Stimulated activated CD8-positive, alpha-beta memory T cell treated with anti-CD3 and anti-CD28 coated beads, Interleukin-12 subunit alpha, Interleukin-12 subunit beta, amount 100 ng/mL, for 4 hours (primary cell): Measurements from ENCODE around the gene KCNJ11.
"Not testable (repeated sequence)": the region's sequence is repeated elsewhere in the genome, so short reads cannot be mapped to it uniquely, and the experiment has no call there.

ENCODE experiments used
- DNase-seq: peaks from one replicate; pipeline ENCODE4 v3.0.0-alpha.2; 2020; ENCODE audit warnings: low read depth

KCNJ11 gene

GRCh38 chr11:17388609-17389210, at the start of gene KCNJ11:
TSS of gene KCNJ11 (minus strand) at chr11:17388659. CDS start at chr11:17388091, 568 bp downstream.
- DNase-seq: no peak

GRCh38 chr11:17437366-17437765, 48.9 kb upstream of the KCNJ11 start:
- no peak for DNase-seq

- DNase-seq: no peak
These were observed 45.6 kb upstream of the KCNJ11 start for GRCh38 chr11:17434108-17434507.

- no peak for DNase-seq
These were observed 43.5 kb upstream of the KCNJ11 start for GRCh38 chr11:17432002-17432401.

GRCh38 chr11:17431139-17431538, 42.7 kb upstream of the KCNJ11 start:
- DNase-seq: no peak

- no peak for DNase-seq
These were observed 42.2 kb upstream of the KCNJ11 start for GRCh38 chr11:17430616-17431015.

- no peak for DNase-seq
These were observed 40.5 kb upstream of the KCNJ11 start for GRCh38 chr11:17428925-17429324.

- DNase-seq: no peak
These were observed 39.8 kb upstream of the KCNJ11 start for GRCh38 chr11:17428261-17428660.

- DNase-seq: not testable (repeated sequence)
These were observed 37.8 kb upstream of the KCNJ11 start for GRCh38 chr11:17426233-17426632.

- DNase-seq: no peak
These were observed 35.3 kb upstream of the KCNJ11 start for GRCh38 chr11:17423533-17424310.

- DNase-seq: no peak
These were observed 33.3 kb upstream of the KCNJ11 start for GRCh38 chr11:17421781-17422180.

- no peak for DNase-seq
These were observed 30.1 kb upstream of the KCNJ11 start for GRCh38 chr11:17418444-17419081.

- DNase-seq: no peak
These were observed 28.0 kb upstream of the KCNJ11 start for GRCh38 chr11:17416492-17416891.

- no peak for DNase-seq
These were observed 27.2 kb upstream of the KCNJ11 start for GRCh38 chr11:17415523-17416104.

GRCh38 chr11:17414992-17415391, 26.5 kb upstream of the KCNJ11 start:
- no peak for DNase-seq

GRCh38 chr11:17414317-17414737, 25.9 kb upstream of the KCNJ11 start:
- DNase-seq: no peak

- no peak for DNase-seq
These were observed 25.2 kb upstream of the KCNJ11 start for GRCh38 chr11:17413414-17414316.

GRCh38 chr11:17412488-17413180, 24.2 kb upstream of the KCNJ11 start:
- no peak for DNase-seq

GRCh38 chr11:17411418-17411817, 23.0 kb upstream of the KCNJ11 start:
- DNase-seq: no peak

- no peak for DNase-seq
These were observed 22.3 kb upstream of the KCNJ11 start for GRCh38 chr11:17410606-17411379.
